HG02981 (cell line): Measurements from ENCODE around the gene INO80E.
"Not testable (repeated sequence)": the region's sequence is repeated elsewhere in the genome, so short reads cannot be mapped to it uniquely, and the experiment has no call there.

ENCODE experiments used
- ATAC-seq: cut with Tn5 transposase; IDR thresholded peaks from one replicate; pipeline ENCODE4 v1.9.1; 2021; ENCODE audit warnings: mild to moderate bottlenecking, moderate library complexity; ENCODE audit not compliant: unreplicated experiment

Gene INO80E

GRCh38 chr16:30009085-30009862 is 13.2 kb downstream of the INO80E start:
- no peak for ATAC-seq

- no peak for ATAC-seq
Observed at GRCh38 chr16:30009990-30010843, 14.2 kb downstream of the INO80E start.

- ATAC-seq, result no peak
Observed at GRCh38 chr16:30010844-30011713, 15.0 kb downstream of the INO80E start, which contains the start of gene DOC2A. DOC2A (minus strand) TSS chr16:30011027; CDS start chr16:30010222, 805 bp downstream.

- ATAC-seq, result no peak
Observed at GRCh38 chr16:30011714-30012504, 15.9 kb downstream of the INO80E start.

- not testable (repeated sequence) for ATAC-seq
Observed at GRCh38 chr16:30012598-30012997, 16.6 kb downstream of the INO80E start.

- not testable (repeated sequence) for ATAC-seq
Observed at GRCh38 chr16:30015450-30015849, 19.4 kb downstream of the INO80E start.

- ATAC-seq, result no peak
Observed at GRCh38 chr16:30016555-30017276, 20.7 kb downstream of the INO80E start.

- no peak for ATAC-seq
Observed at GRCh38 chr16:30017277-30017656, 21.2 kb downstream of the INO80E start.

GRCh38 chr16:30017937-30018336 is 21.9 kb downstream of the INO80E start:
- not testable (repeated sequence) for ATAC-seq

- ATAC-seq, result no peak
Observed at GRCh38 chr16:30018731-30019158, 22.7 kb downstream of the INO80E start.

- no peak for ATAC-seq
Observed at GRCh38 chr16:30022887-30023286, 26.8 kb downstream of the INO80E start, which contains the start of gene C16orf92. C16orf92 (plus strand) TSS chr16:30023198; CDS start chr16:30023341, 143 bp downstream.

GRCh38 chr16:30023586-30023985 is 27.5 kb downstream of the INO80E start:
- no peak for ATAC-seq

GRCh38 chr16:30024451-30024850 is 28.4 kb downstream of the INO80E start:
- no peak for ATAC-seq

GRCh38 chr16:30025156-30025555 is 29.1 kb downstream of the INO80E start:
- no peak for ATAC-seq

- ATAC-seq, result no peak
Observed at GRCh38 chr16:30025574-30025973, 29.5 kb downstream of the INO80E start.

GRCh38 chr16:30026449-30026848 is 30.4 kb downstream of the INO80E start:
- no peak for ATAC-seq

- no peak for ATAC-seq
Observed at GRCh38 chr16:30027588-30028437, 31.8 kb downstream of the INO80E start.

GRCh38 chr16:30028438-30029076 is 32.5 kb downstream of the INO80E start:
- ATAC-seq, result no peak
